Measurements from ENCODE around the gene RFX1.

DNA sequence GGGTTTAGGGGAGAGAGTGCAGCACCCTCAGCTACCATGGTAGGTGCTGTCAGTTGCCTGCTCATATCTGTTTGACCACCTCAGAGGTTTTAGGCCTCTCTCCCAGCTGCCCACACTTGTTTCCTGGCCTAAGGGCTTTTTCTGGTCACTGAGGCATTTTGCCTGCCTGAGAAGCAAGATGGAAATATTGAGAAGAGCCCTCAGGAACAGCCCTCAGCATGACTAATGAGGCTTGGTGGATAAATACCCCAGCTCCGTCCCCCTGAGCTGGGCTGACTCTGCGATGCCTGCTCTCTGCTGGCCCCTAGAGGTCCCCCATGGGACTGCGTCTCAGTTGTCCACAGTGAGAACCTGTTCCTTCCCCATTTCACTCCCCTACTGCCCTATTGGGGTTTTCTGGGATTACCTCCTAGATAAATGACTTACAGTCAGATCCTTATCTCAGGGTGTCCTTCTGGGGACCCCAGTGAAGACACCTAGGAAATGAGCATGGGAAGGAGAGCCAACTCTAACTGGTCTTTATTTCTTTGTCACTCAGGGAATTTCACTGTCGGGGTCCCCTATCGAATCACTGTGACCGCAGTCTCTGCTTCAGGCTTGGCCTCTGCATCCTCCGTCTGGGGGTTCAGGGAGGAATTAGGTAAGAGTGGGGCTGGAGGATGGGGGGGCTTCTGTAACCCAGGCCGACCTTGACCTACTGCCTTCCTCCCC is 42.5 kb upstream of the RFX1 start:
- TF ChIP-seq JUND (IDR thresholded peaks at IDR 0.05) (no peak), TAF1 (conservative IDR thresholded peaks at IDR 0.05) (no peak), FOXA1 (IDR thresholded peaks at IDR 0.05) (no peak)
- TF ChIP-seq, protein P1, sequence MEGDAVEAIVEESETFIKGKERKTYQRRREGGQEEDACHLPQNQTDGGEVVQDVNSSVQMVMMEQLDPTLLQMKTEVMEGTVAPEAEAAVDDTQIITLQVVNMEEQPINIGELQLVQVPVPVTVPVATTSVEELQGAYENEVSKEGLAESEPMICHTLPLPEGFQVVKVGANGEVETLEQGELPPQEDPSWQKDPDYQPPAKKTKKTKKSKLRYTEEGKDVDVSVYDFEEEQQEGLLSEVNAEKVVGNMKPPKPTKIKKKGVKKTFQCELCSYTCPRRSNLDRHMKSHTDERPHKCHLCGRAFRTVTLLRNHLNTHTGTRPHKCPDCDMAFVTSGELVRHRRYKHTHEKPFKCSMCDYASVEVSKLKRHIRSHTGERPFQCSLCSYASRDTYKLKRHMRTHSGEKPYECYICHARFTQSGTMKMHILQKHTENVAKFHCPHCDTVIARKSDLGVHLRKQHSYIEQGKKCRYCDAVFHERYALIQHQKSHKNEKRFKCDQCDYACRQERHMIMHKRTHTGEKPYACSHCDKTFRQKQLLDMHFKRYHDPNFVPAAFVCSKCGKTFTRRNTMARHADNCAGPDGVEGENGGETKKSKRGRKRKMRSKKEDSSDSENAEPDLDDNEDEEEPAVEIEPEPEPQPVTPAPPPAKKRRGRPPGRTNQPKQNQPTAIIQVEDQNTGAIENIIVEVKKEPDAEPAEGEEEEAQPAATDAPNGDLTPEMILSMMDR (IDR thresholded peaks at IDR 0.05; ENCODE audit: low read depth, low read length, missing input control) = peak; percentile 76
- TF ChIP-seq, protein P2, sequence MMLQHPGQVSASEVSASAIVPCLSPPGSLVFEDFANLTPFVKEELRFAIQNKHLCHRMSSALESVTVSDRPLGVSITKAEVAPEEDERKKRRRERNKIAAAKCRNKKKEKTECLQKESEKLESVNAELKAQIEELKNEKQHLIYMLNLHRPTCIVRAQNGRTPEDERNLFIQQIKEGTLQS (IDR thresholded peaks at IDR 0.05) = no peak

All from liver (tissue), 3 donors.